ENCODE results near the gene ALG14.
"Not testable (repeated sequence)": the region's sequence is repeated elsewhere in the genome, so short reads cannot be mapped to it uniquely, and the experiment has no call there.

ALG14 gene

DNA sequence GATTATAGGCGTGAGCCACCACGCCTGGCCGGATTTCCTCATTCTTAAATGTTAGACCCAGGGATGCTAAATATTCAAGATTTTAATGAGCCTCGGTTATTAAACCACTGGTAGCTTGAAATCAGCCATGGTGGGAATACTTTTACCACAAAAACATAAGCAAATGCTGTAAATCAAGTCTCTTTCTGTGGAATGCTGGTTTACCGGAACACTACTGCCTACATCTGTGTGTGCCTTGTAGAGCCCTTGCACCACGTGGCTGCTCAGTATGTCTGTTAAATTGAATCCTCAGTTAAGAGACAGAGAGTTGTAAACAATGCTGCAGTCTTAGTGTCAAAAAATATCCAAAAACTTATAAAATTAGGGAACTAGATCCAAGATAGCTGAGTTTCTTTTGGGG lies 119.0 kb downstream of the ALG14 start:
- no peak for DNase-seq (ENCODE audit: low spot score)

DNA sequence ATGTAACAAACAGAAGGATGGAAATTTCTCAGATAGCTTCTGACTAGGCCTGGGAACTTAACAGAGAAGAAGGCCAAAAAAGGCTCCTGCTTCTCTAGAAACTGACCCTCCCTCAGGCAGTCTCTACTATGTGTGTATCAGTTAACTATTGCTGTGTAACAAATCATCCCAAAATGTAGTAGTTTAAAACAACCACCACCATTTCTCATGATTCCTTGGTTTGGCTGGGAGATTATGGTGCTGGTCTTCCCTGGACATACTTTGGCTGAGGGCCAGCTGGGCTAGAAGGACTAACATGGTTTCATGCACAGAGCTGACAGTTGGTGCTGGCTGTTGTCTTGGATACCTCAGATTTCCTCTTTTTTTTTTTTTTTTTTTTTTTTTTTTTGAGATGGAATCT lies 119.6 kb downstream of the ALG14 start:
- no peak for DNase-seq (ENCODE audit: low spot score)

DNA sequence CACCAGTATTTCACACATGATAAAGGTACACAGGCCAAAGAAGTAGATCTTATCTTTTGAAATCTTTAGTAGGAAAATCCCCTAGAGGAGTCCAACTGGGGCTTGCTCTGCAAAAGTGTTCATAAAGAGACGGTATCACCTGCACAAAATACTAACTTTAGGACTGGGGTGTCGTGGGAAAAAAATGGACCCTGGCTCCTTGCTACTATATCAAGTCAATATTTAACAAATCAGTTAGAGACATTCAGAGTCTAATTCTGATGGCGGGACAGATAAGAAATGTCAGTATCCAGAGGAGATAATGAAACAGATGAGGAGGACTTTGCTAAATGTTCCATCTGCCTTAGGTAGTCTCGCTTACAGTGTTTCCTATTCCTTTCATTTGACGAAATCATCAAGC lies 120.2 kb downstream of the ALG14 start:
- DNase-seq (ENCODE audit: low spot score) = no peak

DNA sequence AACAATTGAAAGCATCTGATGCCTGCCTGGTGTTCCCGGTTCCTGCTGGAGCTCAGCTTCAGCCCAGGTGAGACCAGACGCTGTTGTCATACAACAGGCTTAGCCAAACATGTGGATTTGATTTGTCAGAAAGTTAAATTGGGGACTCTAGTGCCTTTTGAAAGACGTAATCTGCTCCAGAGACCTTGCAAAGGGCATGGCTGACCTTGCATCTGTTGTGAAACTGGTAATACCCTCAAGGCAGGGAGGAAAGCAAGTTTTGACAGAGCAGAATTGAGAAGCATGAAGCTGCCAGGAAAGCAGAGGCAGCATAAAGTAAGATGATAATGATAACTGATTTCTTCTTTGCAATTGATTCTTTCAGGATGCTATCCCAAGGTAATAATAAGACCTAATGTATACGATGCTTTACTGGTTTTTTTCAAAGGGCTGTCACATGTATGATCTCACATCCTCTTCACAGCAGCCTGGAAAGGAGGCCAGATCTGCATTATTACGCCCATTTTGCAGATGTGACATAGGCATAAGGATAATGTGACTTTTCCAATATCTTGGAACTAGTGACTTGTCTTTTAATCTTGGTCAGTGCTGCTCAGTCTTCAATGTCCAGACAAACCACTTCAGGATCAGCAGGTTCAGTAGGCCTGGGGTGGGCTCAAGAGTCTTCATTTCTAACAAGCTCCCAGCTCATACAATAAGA lies 121.1 kb downstream of the ALG14 start:
- DNase-seq (ENCODE audit: low spot score) = no peak

DNA sequence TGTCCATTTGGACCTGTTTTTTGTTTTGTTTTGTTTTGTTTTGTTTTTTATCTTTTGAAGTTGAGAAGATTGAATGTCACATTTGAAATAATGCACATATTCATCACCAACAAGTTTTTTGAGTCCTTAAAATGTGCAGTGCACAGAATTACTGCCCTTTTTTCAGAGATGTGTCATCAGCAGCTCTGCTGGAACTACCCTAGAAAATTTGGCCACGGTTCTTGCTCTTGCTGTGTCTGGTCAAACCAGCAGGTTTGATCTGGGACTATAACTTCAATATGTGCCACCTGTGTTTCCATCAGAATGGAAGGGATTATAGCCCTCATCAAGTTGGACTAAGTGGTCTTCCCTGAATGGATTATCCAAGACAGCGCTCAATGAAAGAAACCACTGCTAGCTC lies 121.7 kb downstream of the ALG14 start:
- no peak for DNase-seq (ENCODE audit: low spot score)

DNA sequence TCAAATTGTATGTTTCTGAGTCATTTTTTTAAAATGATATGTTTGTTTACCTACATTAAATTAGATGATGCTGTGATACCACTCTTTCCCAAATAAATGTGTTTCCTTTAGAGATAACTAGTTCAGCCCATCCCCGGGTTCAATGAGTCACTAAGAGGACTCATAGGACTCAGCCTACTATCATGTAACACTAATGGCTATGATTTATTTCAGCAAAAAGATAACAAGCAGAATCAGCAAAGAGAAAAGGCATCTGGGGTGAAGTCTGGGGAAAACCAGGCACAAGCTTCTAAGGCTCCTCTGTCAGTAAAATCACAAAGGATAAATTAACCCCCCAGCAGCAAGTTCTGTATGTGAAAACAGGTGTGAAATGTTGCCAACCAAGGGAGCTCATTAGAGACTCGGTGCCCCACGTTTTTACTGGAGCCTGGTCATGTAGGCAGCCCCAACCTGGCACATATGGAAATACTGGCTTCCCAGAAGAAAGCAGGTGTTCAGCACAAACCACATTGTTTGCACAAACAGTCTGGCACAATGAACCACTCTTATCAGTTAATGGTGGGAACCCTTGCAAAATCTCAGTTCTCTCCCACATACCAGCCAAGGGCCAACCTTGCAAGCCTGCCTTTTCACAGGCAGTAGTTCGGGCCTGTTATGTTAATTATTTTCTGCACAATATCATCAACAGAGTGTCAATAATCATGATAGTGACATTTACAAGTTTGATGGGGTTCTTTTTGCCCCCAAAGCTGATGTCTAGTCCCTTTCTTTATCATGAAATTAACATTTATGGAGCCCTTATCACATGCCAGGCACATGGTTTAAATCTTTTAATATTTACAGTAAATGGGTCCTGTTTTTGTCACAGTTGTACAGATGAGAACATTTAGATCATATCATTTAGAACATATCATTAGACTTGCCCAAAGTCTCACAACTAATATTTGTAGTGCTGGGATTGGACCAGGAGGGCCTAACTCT lies 122.8 kb downstream of the ALG14 start:
- no peak for DNase-seq (ENCODE audit: low spot score)

DNA sequence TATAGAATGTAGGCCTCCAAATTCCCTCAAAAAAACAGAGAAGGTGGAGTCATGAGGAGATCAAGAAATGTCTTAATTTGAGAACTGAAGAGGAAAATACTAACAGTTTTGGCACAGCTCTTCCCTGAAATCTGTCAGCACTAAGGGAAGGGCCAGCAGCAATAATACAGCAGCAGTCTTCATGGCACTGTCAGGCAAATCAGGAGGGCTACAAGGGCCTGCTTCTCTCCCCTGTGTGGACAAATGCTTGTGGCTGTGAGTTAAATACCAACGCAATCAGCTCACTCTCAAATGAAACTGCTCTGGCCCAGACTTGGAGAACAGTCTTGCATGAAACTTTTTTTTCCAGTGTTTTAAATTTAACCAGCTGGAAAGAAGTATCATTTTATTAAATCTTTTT lies 125.3 kb downstream of the ALG14 start:
- no peak for DNase-seq (ENCODE audit: low spot score)

DNA sequence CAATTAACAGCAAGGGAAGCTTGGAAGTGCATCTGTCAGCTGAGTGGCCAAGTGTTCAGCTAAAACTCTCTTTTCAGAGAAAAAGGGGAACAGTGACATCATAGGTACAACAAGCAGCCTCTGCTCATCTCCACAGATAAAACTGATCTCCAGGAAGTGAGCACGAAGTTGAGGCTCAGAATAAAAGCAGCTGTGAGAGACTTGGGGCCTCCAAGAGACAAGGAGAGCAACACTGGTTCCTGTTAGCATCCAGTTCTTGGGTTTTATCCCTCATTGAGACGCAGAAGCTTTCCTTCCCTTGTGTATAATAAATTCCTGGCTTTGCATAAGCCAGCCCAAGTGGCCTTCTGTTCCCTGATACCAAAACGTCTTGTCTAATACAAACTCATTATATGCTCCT lies 125.9 kb downstream of the ALG14 start:
- DNase-seq (ENCODE audit: low spot score) = no peak

DNA sequence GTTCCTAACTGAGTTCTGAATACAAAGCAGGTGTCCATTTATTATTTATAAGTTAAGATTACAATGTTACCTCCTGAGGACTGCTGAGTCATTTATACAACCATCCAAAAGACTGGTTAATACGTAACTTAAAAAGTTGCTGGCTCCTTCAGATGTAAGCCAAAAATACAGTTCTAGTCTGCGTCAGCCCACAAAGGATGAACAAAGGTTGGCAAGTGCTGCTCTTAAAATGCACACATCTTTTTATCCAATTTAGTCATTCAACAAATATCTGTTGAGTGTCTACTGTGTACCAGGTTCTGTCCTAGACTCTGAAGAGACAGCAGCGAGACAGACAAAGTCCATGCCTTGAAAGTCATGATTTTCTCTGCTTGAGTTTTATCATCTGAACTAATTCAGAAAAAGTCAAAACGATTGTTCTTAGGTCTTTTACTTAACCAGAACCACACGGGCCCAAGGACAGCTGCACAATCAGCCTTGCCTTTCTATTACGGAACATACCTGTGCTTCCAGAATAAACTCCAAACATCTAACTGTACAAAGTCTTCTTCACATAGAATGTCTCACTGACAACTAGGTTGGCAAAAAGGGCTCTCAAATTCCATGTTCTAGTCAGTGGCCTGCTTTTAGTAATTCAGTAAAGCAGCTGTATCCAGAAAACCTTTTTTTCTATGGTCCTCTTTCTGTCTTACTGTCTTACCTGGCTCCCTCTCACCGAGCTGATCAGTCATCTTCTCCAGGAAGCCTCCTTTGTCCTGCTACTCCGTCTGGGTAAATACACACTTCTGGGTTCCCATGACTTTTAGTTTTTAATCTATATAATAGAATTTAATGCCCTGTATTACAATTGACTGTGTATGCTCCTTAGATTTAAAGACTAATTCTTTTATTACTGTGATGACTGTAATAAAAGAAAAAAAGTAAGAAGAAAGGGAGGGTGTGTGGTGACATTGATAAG lies 130.3 kb downstream of the ALG14 start:
- DNase-seq (ENCODE audit: low spot score) = no peak

DNA sequence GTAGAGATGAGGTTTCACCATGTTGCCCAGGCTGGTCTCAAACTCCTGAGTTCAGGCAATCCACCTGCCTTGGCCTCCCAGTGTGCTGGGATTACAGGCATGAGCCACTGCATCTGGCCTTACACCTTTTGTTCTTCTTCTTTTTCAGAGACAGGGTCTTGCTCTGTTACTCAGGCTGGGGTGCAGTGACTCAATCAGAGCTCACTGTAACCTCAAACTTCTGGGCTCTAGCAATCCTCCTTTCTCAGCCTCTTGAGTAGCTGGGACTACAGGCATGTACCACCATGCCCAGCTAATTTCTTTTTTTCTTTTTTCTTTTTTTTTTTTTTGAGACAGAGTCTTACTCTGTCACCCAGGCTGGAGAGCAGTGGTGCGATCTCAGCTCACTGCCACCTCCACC lies 131.3 kb downstream of the ALG14 start:
- not testable (repeated sequence) for DNase-seq (ENCODE audit: low spot score)

DNA sequence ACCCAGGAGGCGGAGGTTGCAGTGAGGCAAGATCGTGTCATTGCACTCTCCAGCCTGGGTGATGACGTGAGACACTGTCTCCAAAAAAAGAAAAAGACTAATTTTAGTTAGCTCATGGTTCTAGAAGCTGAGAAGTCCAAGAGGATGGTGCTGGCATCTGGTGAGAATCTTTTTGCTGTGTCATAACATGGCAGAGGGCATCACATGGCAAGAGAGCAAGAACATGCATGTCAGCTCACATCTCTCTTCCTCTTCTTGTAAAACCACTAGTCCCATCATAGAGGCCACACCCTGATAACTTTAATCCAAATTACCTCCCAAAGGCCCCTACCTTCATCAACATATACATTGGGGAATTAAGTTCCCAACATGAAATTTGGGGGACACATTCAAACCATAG lies 132.0 kb downstream of the ALG14 start:
- DNase-seq (ENCODE audit: low spot score) = no peak

DNA sequence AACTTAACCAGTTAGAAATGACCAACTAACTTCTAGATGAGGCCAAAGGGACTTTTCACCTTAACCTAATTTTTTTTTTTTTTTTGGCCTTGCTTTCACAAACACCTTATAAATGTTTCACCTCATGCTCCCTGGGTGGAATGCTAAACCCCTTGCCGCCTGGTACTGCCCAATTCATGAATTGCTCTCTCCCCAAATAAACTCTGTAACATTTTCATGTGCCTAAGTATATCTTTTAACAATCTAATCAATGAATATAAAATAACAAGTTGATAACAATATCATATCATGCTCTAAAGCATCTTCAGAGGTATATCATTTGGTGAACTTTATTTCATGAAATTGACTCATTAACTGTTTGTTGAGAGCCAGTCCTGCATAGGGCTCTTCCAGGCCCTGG lies 134.9 kb downstream of the ALG14 start:
- DNase-seq (ENCODE audit: low spot score) = no peak

DNA sequence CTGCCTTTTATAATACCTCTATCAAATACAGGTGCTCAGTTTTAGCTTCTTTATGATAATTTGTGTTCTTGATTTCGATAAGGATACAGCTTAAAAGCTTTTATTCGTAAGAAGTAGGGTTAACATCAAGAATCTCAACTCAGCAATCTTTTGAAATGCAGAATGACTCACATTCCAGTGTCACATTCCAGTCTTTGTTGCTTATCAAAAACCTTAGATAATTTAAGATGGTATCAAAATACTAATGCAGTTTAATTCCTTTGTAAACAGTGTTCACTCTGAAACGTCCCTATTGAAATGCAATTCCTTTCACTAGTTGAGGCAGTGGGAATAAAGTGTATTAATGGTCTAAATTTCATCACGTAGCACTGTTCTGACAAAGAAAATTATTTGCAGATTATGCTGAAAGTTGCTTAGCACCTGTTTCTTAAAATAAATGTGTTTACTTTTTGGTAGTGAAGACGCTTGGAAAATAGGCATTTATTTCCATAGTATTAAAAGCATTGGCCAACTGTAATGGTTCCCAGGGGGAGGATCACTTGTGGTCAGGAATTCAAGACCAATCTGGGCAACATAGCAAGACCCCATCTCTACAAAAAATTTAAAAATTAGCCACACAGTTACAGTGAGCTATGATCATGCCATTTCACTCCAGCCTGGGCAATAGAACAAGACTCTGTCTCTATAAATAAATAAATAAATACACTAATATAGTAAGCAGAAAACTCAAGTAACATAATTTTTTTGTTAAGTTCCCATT lies 135.7 kb downstream of the ALG14 start:
- DNase-seq (ENCODE audit: low spot score) = no peak

DNA sequence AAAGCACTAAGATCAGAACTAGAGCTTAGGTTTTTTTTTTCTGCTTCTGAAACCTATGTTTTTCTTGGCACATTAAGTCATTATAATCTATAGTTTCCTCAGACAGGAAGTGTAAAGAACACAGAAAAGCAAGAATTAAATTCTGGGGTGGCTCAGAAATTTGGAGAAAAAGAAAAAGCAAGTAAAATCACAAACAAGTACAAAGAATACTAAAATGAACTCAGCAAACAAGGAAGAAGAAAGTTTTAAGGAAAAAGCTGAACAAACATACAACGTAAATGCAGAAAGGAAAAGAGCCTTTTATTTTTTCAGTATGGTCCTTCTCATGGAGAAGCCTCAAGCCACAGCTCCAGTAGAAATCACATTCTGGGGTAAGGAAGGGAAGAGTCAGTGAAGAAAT lies 137.3 kb downstream of the ALG14 start:
- no peak for DNase-seq (ENCODE audit: low spot score)

DNA sequence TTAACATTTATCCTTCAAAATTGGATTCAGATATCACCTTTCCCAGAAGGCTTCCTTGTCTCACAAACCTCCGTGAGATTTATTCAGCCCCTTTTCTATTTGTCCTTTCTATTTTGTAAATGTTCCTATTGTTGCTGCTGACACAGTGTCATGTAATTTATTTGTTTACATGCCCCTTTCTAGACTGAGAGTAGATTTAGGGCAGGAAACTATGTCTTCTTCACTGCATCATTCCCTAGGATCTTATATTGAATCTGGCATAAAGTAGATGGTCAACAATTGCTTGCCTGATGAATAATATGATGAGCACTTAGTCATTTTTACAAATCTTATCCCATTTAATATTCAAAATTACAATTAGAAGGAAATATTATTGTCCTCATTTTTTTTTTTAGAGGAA lies 137.7 kb downstream of the ALG14 start:
- no peak for DNase-seq (ENCODE audit: low spot score)

DNA sequence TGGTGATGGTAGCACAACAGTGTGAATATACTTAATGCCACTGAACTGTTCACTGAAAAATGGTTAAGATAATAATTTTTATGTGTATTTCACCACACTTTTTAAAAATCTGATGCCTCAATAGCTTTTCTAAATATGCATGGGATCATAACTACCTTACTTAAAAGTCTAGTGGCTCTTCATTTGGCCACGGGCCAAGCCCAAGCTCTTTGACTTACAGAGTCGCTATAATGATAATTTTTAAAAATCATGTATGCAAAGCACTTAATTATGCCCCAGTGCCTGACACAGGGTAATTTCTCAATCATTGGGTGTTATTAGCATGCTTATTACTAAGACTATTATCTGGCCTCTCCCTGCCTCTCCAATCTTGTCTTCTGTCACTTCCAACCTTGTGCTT lies 138.2 kb downstream of the ALG14 start:
- DNase-seq (ENCODE audit: low spot score) = no peak

DNA sequence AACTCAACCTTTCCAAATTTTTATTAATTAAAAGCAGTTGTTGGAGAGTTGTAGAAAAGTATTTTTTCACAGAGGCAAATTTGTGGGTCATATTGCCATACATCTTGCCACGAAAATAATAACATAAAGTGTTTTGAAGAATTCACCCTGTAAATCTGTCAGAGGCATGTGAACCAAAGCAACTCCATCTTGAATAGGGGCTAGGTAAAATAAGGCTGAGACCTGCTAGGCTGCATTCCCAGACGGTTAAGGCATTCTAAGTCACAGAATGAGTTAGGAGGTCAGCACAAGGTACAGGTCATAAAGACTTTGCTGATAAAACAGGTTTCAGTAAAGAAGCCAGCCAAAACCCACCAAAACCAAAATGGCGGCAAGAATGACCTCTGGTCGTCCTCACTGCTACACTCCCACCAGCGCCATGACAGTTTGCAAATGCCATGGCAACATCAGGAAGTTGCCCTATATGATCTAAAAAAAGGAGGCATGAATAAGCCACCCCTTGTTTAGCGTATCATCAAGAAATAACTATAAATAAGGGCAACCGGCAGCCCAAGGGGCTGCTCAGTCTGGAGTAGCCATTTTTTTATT lies 141.4 kb downstream of the ALG14 start:
- DNase-seq (ENCODE audit: low spot score) = no peak

DNA sequence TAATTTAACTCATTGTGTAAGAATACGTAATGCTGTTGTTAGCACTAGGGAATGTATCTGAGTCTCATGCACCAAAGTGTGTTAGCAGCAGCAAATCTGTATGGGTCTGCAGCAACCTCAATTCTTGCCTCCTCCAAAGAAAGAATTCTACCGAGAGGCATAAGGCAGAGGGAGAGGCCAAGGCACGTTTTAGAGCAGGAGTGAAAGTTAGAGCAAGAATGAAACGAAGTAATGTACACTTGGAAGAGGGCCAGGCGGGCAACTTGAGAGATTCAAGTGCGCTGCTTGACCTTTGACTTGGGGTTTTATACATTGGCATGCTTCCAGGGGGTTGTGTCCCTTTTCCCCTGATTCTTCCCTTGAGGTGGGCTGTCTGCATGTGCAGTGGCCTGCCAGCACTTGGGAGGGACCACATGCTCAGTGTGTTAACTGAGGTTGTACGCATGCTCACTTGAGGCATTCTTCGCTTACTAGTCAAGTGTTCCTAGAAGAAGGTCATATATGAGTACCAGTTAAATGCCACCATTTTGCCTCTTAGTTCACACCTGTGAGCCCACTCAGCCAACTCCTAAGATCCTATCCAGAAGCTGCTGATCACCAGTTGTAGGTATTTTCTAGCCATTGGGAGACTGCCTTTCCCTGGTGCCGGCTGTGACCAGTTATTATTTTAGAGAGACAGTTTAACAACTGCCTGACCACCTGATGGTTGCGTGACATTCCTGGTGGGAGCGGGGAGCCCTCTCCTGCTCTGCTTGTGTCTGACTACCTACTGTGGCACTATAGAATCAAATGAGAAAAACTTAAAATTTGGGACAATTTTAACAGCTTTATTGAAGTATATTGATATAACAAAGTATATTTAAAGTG lies 143.2 kb downstream of the ALG14 start:
- DNase-seq (ENCODE audit: low spot score) = no peak

DNA sequence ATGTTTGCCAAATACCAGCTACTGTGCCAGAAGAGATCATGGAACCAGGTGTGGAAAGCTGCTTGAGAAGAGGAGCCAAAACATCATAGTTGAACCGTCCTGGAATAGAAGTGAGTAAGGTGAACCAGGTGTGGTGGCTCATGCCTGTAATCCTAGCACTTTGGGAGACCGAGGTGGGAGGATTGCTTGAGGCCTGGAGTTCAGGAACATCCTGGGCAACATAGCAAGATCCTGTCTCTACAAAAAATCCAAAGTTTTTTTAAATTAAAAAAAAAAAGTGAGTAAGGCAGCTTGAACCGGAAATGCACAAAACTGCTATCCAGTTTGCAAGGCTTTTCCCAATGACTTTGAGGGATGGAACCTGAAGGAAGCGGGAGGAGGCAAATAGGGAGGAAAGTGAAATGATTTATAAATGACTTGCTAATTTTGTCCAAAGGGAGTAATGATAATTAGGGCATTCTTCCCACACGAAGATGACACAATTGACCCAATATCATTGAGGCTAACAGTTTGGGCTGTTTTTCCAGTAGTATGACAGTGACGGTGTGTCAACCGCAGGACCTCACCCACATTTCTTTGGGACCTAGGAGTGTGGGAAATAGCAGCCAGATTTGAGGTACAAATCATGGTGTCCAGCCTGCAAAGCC lies 144.3 kb downstream of the ALG14 start:
- DNase-seq (ENCODE audit: low spot score) = no peak

Measured in putamen (tissue), 1 donor.